GM12872 (cell line): ENCODE data around the gene GPR146.

ENCODE experiments used
- CTCF ChIP-seq: IDR thresholded peaks from 3 replicates; pipeline ENCODE4 v1.5.1; 2011; ENCODE audit warnings: low read depth, mild to moderate bottlenecking, low read length, moderate library complexity; ENCODE audit not compliant: insufficient read depth

GPR146 gene

GRCh38 chr7:1099154-1099542 lies 54.8 kb downstream of the GPR146 start:
- TF ChIP-seq CTCF = no peak

- no peak for TF ChIP-seq CTCF
Measured at GRCh38 chr7:1099637-1100036, 55.3 kb downstream of the GPR146 start.

GRCh38 chr7:1100386-1100785 lies 56.0 kb downstream of the GPR146 start:
- TF ChIP-seq CTCF = no peak

GRCh38 chr7:1100834-1101562 lies 56.7 kb downstream of the GPR146 start:
- TF ChIP-seq CTCF = no peak

- TF ChIP-seq CTCF = no peak
Measured at GRCh38 chr7:1101563-1102431, 57.5 kb downstream of the GPR146 start.

GRCh38 chr7:1103009-1103788 lies 58.9 kb downstream of the GPR146 start:
- 0 out of 3 replicates have a peak, but pooled peaks have one; percentile 3 for TF ChIP-seq CTCF
